Endothelial cell of umbilical vein (primary cell): ENCODE data around the gene SLC4A2. TPM values are rescaled to one million over a fixed set of nuclear protein-coding genes. Genes with fewer than 3 reads are reported as not detected.
A peak's percentile ranks its signal among the peaks of the same experiment; 100 is the strongest.

Experiments
- BruUV-seq: library from RNA; stranded (reverse); fragments of 400-500 nt; replicated peaks from 2 replicates; lab custom pipeline; 2021; lab: Mats Ljungman, UMichigan
- CTCF ChIA-PET: fragments of 300-600, 350-600 bp; sonication (Branson Sonifier 250); formaldehyde crosslinking; loops from one replicate; lab custom pipeline; 2021; ENCODE audit warnings: antibody characterized with exemption, inconsistent platforms; lab: Charles Lee
- POLR2A ChIA-PET: fragments of 300-600, 350-600 bp; sonication (Branson Sonifier 250); formaldehyde crosslinking; loops from one replicate; lab custom pipeline; 2021; ENCODE audit warnings: antibody characterized with exemption, inconsistent platforms; lab: Charles Lee
- DNase-seq: peaks from one replicate; pipeline ENCODE4 v3.0.0-alpha.2; 2011; ENCODE audit warnings: low read depth, low spot score
- FAIRE-seq: peaks from 2 replicates; lab custom pipeline; 2011; peaks lifted over from hg19 to GRCh38; lab: Jason Lieb, UNC
- H2AFZ ChIP-seq: 2 replicates; pipeline ENCODE4 v1.6.0; 2012; ENCODE audit warnings: low read depth, low read length, control low read depth, inconsistent platforms
- H3K27ac ChIP-seq: 2 replicates; pipeline ENCODE4 v1.5.1; 2011; ENCODE audit warnings: low read depth, mild to moderate bottlenecking, control low read depth, low read length, moderate library complexity; ENCODE audit not compliant: insufficient read depth
- H3K27me3 ChIP-seq, 2 experiments: 2 replicates each; pipeline versions ENCODE4 v1.6.0 to v1.6.1; 2011; ENCODE audit warnings: low read length in 2 of 2, mixed read lengths in 1 of 2; ENCODE audit not compliant: control insufficient read depth in 2 of 2, insufficient read depth in 2 of 2
- H3K36me3 ChIP-seq, 2 experiments: 2 replicates in 1 of 2; 3 replicates in 1 of 2; pipeline ENCODE4 v1.5.1; 2011; ENCODE audit warnings: low read length in 2 of 2, mild to moderate bottlenecking in 1 of 2, moderate library complexity in 1 of 2; ENCODE audit not compliant: control insufficient read depth in 2 of 2, insufficient read depth in 2 of 2; ENCODE audit errors: extremely low read depth in 1 of 2
- H3K4me1 ChIP-seq: 3 replicates; pipeline ENCODE4 v1.5.1; 2011; ENCODE audit warnings: mild to moderate bottlenecking, low read length; ENCODE audit not compliant: control insufficient read depth, insufficient read depth; ENCODE audit errors: extremely low read depth
- H3K4me2 ChIP-seq: 2 replicates; pipeline ENCODE4 v1.6.1; 2011; ENCODE audit warnings: low read length, control low read depth, mixed read lengths; ENCODE audit not compliant: insufficient read depth
- H3K4me3 ChIP-seq, 3 experiments: fragments of 200-600 bp in 1 of 3; sonication (generic), shearing (Covaris generic) in 1 of 3; replicated peaks in 1 of 3; 2 replicates each; pipeline ENCODE4 v1.5.1; 2011 to 2016; ENCODE audit warnings: control low read depth in 3 of 3, low read length in 3 of 3, mild to moderate bottlenecking in 2 of 3, inconsistent platforms in 1 of 3, low read depth in 1 of 3, moderate library complexity in 1 of 3; ENCODE audit not compliant: insufficient read depth in 1 of 3
- H3K79me2 ChIP-seq: 2 replicates; pipeline ENCODE4 v1.6.0; 2012; ENCODE audit warnings: low read length, inconsistent platforms; ENCODE audit not compliant: control insufficient read depth, insufficient read depth
- H3K9ac ChIP-seq: replicated peaks from 2 replicates; pipeline ENCODE3; 2011; ENCODE audit warnings: low read length, control low read depth; ENCODE audit not compliant: insufficient read depth; ENCODE audit errors: extremely low read depth
- H3K9me1 ChIP-seq: replicated peaks from 3 replicates; pipeline ENCODE4 v1.6.0; 2011; ENCODE audit warnings: mild to moderate bottlenecking, low read length; ENCODE audit not compliant: control insufficient read depth, insufficient read depth; ENCODE audit errors: extremely low read depth
- H3K9me3 ChIP-seq: replicated peaks from 2 replicates; pipeline ENCODE4 v1.5.1; 2012; ENCODE audit warnings: low read length, inconsistent platforms; ENCODE audit not compliant: control insufficient read depth, insufficient read depth
- H4K20me1 ChIP-seq: replicated peaks from 2 replicates; pipeline ENCODE3; 2011; ENCODE audit warnings: mild to moderate bottlenecking, low read length; ENCODE audit not compliant: control insufficient read depth, insufficient read depth; ENCODE audit errors: extremely low read depth
- CTCF ChIP-seq, 2 donors: IDR thresholded peaks; 1 replicate in 1 of 2; 2 replicates in 1 of 2; pipeline ENCODE4 v1.5.1; 2011; ENCODE audit warnings: low read length in 2 of 2, mild to moderate bottlenecking in 2 of 2, moderate library complexity in 2 of 2, control low read depth in 1 of 2, inconsistent platforms in 1 of 2, low read depth in 1 of 2; ENCODE audit not compliant: insufficient read depth in 1 of 2; ENCODE audit errors: extremely low read depth in 1 of 2
- EZH2 ChIP-seq: IDR thresholded peaks from 2 replicates; pipeline ENCODE4 v1.6.1; 2012; ENCODE audit warnings: borderline replicate concordance, low read depth, mild to moderate bottlenecking, moderate library complexity, low read length, inconsistent platforms; ENCODE audit not compliant: severe bottlenecking
- FOS ChIP-seq: IDR thresholded peaks from 2 replicates; pipeline ENCODE4 v1.6.1; 2011; ENCODE audit warnings: mild to moderate bottlenecking, low read length, moderate library complexity, borderline replicate concordance; ENCODE audit not compliant: insufficient read depth
- GATA2 ChIP-seq: IDR thresholded peaks from 2 replicates; pipeline ENCODE4 v1.7.0; 2011; ENCODE audit warnings: low read depth, mild to moderate bottlenecking, moderate library complexity, mixed read lengths, low read length; ENCODE audit not compliant: insufficient read length, insufficient read depth
- JUN ChIP-seq: IDR thresholded peaks from 2 replicates; pipeline ENCODE4 v1.6.1; 2011; ENCODE audit warnings: borderline replicate concordance, low read depth; ENCODE audit not compliant: insufficient read length, insufficient read depth
- MAX ChIP-seq: IDR thresholded peaks from 2 replicates; pipeline ENCODE4 v1.6.1; 2011; ENCODE audit not compliant: insufficient read depth, insufficient read length
- MYC ChIP-seq: IDR thresholded peaks from one replicate; pipeline ENCODE4 v1.6.1; 2011; ENCODE audit warnings: mild to moderate bottlenecking, low read depth, low read length
- POLR2A ChIP-seq: IDR thresholded peaks from 2 replicates; pipeline ENCODE4 v1.6.1; 2012; ENCODE audit warnings: low read depth, mild to moderate bottlenecking, control low read depth, low read length
- POLR2AphosphoS5 ChIP-seq: IDR thresholded peaks from 2 replicates; pipeline ENCODE4 v1.6.1; 2012; ENCODE audit warnings: low read depth, mild to moderate bottlenecking, control low read depth, low read length, moderate library complexity; ENCODE audit not compliant: insufficient read depth
- dilution Hi-C: fragments of 300-500 bp; cut with MboI; formaldehyde crosslinking; loops from one replicate; pipeline ENCODE4 v1.15.0; 2019; ENCODE audit warnings: low sequenced_read_pairs; ENCODE audit not compliant: extremely low pct_ligation_motif_present
- intact Hi-C: fragments of 100-400 bp; cut with micrococcal nuclease; formaldehyde crosslinking; loops from one replicate; pipeline ENCODE4 v1.10.0; 2022
- polyA plus RNA-seq, 4 experiments: library from polyadenylated mRNA; depleted of rRNA in 3 of 4; stranded (reverse) in 3 of 4; unstranded in 1 of 4; fragments of >200 nt; gene quantifications; 2 replicates each; pipeline versions ENCODE4 v1.2.1 to v1.2.3, GENCODE V29; 2011 to 2012; ENCODE audit warnings: missing spikeins in 1 of 4
- total RNA-seq: library from RNA; stranded (reverse); gene quantifications from 2 replicates; pipeline ENCODE4 v1.2.3, GENCODE V29; 2021

Gene SLC4A2
- total and polyA plus RNA-seq, 2 donors (not counting 3 experiments of a cell fraction or from before 2014, with no cell fraction given): 108 to 172 TPM

- Histone ChIP-seq H3K9me1 (no peaks in the 10 kb centered on the region), H3K27me3 (no peaks in the 10 kb centered on the region), H3K36me3 (no peaks in the 10 kb centered on the region), H4K20me1 (no peaks in the 10 kb centered on the region), H3K4me3 (peak overlapping the region in 2 of 3 experiments; percentile 17 to 18), H3K9ac (peak overlapping the region; percentile 88), H3K9me3 (no peaks in the 10 kb centered on the region), H3K4me2 (peak overlapping the region; percentile 71), H2AFZ (no peak overlapping the region), H3K79me2 (peaks cover 28% of the 10 kb centered on the region), H3K27ac (peak overlapping the region; percentile 53), H3K4me1 (peaks cover 42% of the 10 kb centered on the region)
- intact Hi-C loops: no loop called here
- no TSS peak for BruUV-seq
- DNase-seq: no peak
- POLR2A ChIA-PET: interaction anchor here (1.0 kb wide), 1 partner anchor 14 kb away, joined by 7 read pairs; no protein-coding TSS in a partner anchor
- TF ChIP-seq POLR2A (no peak), EZH2 (no peak), JUN (no peak), CTCF (IDR thresholded peaks at IDR 0.05; ENCODE audit: extremely low read depth in 1 of 2, insufficient read depth in 1 of 2, low read depth in 1 of 2, low read length in 2 of 2) (no peak), MYC (no peak), MAX (no peak), FOS (no peak), GATA2 (no peak), POLR2AphosphoS5 (no peak)
- FAIRE-seq: no peak
- dilution Hi-C loops: no loop called here
- CTCF ChIA-PET: interaction anchor here (0.9 to 1.4 kb wide), 8 partner anchors 10 to 551 kb away, joined by 3 to 6 read pairs (median 4); no protein-coding TSS in a partner anchor
Measured at GRCh38 chr7:151081170-151082101, 22.0 kb downstream of the SLC4A2 start.
